Keratinocyte (primary cell): Measurements from ENCODE around the gene PABPC1L2B. TPM values are rescaled to one million over a fixed set of nuclear protein-coding genes. Genes with fewer than 3 reads are reported as not detected.
"Not testable (repeated sequence)": the region's sequence is repeated elsewhere in the genome, so short reads cannot be mapped to it uniquely, and the experiment has no call there.

Experiments
- DNase-seq: peaks from one replicate; pipeline ENCODE4 v3.0.0-alpha.2; 2011; ENCODE audit warnings: low read depth, missing footprints, low spot score
- FAIRE-seq: peaks from 2 replicates; lab custom pipeline; 2011; peaks lifted over from hg19 to GRCh38; lab: Jason Lieb, UNC
- H2AFZ ChIP-seq: 2 replicates; pipeline ENCODE4 v1.6.0; 2012; ENCODE audit warnings: low read length, control low read depth, inconsistent platforms; ENCODE audit not compliant: control insufficient read depth
- H3K27ac ChIP-seq: 2 replicates; pipeline ENCODE4 v1.5.1; 2011; ENCODE audit warnings: low read length; ENCODE audit not compliant: control insufficient read depth, insufficient read depth
- H3K27me3 ChIP-seq: 3 replicates; pipeline ENCODE4 v1.6.0; 2011; ENCODE audit warnings: low read length; ENCODE audit not compliant: control insufficient read depth, insufficient read depth; ENCODE audit errors: extremely low read depth
- H3K36me3 ChIP-seq, 2 experiments: 2 replicates in 1 of 2; 3 replicates in 1 of 2; pipeline ENCODE4 v1.5.1; 2011; ENCODE audit warnings: low read length in 2 of 2, mild to moderate bottlenecking in 1 of 2; ENCODE audit not compliant: control insufficient read depth in 2 of 2, insufficient read depth in 2 of 2; ENCODE audit errors: extremely low read depth in 1 of 2
- H3K4me1 ChIP-seq: 3 replicates; pipeline ENCODE4 v1.5.1; 2011; ENCODE audit warnings: low read length; ENCODE audit not compliant: control insufficient read depth, insufficient read depth; ENCODE audit errors: extremely low read depth
- H3K4me2 ChIP-seq: 3 replicates; pipeline ENCODE4 v1.6.0; 2011; ENCODE audit warnings: low read depth, low read length; ENCODE audit not compliant: control insufficient read depth, insufficient read depth; ENCODE audit errors: extremely low read depth
- H3K4me3 ChIP-seq, 3 experiments: fragments of 200-600 bp in 1 of 3; sonication (generic) in 1 of 3; 2 replicates in 2 of 3; 3 replicates in 1 of 3; pipeline ENCODE4 v1.5.1; 2011 to 2016; ENCODE audit warnings: low read length in 3 of 3, mild to moderate bottlenecking in 3 of 3, control low read depth in 2 of 3, inconsistent platforms in 1 of 3, low read depth in 1 of 3, mixed read lengths in 1 of 3, mixed run types in 1 of 3, moderate library complexity in 1 of 3; ENCODE audit not compliant: control insufficient read depth in 2 of 3, insufficient read depth in 2 of 3; ENCODE audit errors: extremely low read depth in 1 of 3
- H3K79me2 ChIP-seq: 2 replicates; pipeline ENCODE4 v1.6.0; 2012; ENCODE audit warnings: low read length; ENCODE audit not compliant: control insufficient read depth, insufficient read depth
- H3K9ac ChIP-seq: 3 replicates; pipeline ENCODE4 v1.6.0; 2011; ENCODE audit warnings: low read length; ENCODE audit not compliant: control insufficient read depth, insufficient read depth; ENCODE audit errors: extremely low read depth
- H3K9me1 ChIP-seq: 3 replicates; pipeline ENCODE4 v1.6.0; 2011; ENCODE audit warnings: low read length; ENCODE audit not compliant: control insufficient read depth, insufficient read depth; ENCODE audit errors: extremely low read depth
- H3K9me3 ChIP-seq: 2 replicates; pipeline ENCODE4 v1.5.1; 2012; ENCODE audit warnings: low read depth, low read length; ENCODE audit not compliant: control insufficient read depth
- H4K20me1 ChIP-seq: 3 replicates; pipeline ENCODE4 v1.6.0; 2011; ENCODE audit warnings: low read length; ENCODE audit not compliant: control insufficient read depth, insufficient read depth; ENCODE audit errors: extremely low read depth
- CTCF ChIP-seq, 3 experiments: IDR thresholded peaks in 1 of 3; conservative IDR thresholded peaks in 1 of 3; optimal IDR thresholded peaks in 1 of 3; 2 replicates in 2 of 3; 3 replicates in 1 of 3; pipeline versions ENCODE3 to v1.5.1; 2011; ENCODE audit warnings: low read length in 3 of 3, mild to moderate bottlenecking in 3 of 3, moderate library complexity in 2 of 3, control low read depth in 1 of 3, inconsistent platforms in 1 of 3; ENCODE audit not compliant: insufficient read depth in 2 of 3; ENCODE audit errors: extremely low read depth in 1 of 3
- EZH2 ChIP-seq: IDR thresholded peaks from one replicate; pipeline ENCODE4 v1.6.1; 2012; ENCODE audit warnings: inconsistent platforms, mild to moderate bottlenecking, low read length, moderate library complexity
- dilution Hi-C: fragments of 300-500 bp; cut with MboI; formaldehyde crosslinking; loops from one replicate; pipeline ENCODE4 v1.7.0; 2020; ENCODE audit warnings: low sequenced_read_pairs; ENCODE audit not compliant: extremely low pct_ligation_motif_present
- polyA plus RNA-seq, 5 experiments: library from polyadenylated mRNA; depleted of rRNA in 3 of 5; stranded (reverse) in 3 of 5; stranded (forward) in 1 of 5; unstranded in 1 of 5; fragments of >200 nt; gene quantifications; 1 replicate in 1 of 5; 2 replicates in 3 of 5; 3 replicates in 1 of 5; pipeline versions ENCODE4 v1.2.1 to v1.2.3, GENCODE V29; 2011 to 2012; ENCODE audit warnings: missing spikeins in 2 of 5, low read depth in 1 of 5, low replicate concordance in 1 of 5

The PABPC1L2B gene
- polyA plus RNA-seq, 1 donor (not counting 4 experiments of a cell fraction or from before 2014, with no cell fraction given) = not detected

GRCh38 chrX:73004032-73004431 is 1.3 kb downstream of the PABPC1L2B start:
- FAIRE-seq, H3K4me1 ChIP-seq, DNase-seq, H4K20me1 ChIP-seq, H3K36me3 ChIP-seq, H2AFZ ChIP-seq, H3K9ac ChIP-seq, H3K4me2 ChIP-seq, H3K27ac ChIP-seq, dilution Hi-C loops, H3K27me3 ChIP-seq, H3K9me1 ChIP-seq, H3K9me3 ChIP-seq, H3K79me2 ChIP-seq, H3K4me3 ChIP-seq: not testable (repeated sequence)

GRCh38 chrX:73021361-73022092 is 18.8 kb downstream of the PABPC1L2B start:
- H3K27ac ChIP-seq = no peak overlapping the region
- TF ChIP-seq CTCF (optimal IDR thresholded peaks at IDR 0.05 in 1 of 3, IDR thresholded peaks at IDR 0.05 in 1 of 3, conservative IDR thresholded peaks at IDR 0.05 in 1 of 3; ENCODE audit: extremely low read depth in 1 of 3, insufficient read depth in 2 of 3, low read length in 3 of 3) (no peak), EZH2 (no peak)
- H3K27me3 ChIP-seq = no peaks in the 10 kb centered on the region
- no peaks in the 10 kb centered on the region for H3K9me3 ChIP-seq
- no peaks in the 10 kb centered on the region for H3K9me1 ChIP-seq
- FAIRE-seq = no peak
- no peak overlapping the region for H3K9ac ChIP-seq
- no peaks in the 10 kb centered on the region for H3K4me1 ChIP-seq
- no peaks in the 10 kb centered on the region for H3K79me2 ChIP-seq
- no peak overlapping the region for H2AFZ ChIP-seq
- dilution Hi-C loops = no loop called here
- H3K4me3 ChIP-seq = no peak overlapping the region
- no peak overlapping the region for H3K4me2 ChIP-seq
- no peak for DNase-seq
- no peaks in the 10 kb centered on the region for H4K20me1 ChIP-seq
- no peaks in the 10 kb centered on the region for H3K36me3 ChIP-seq

GRCh38 chrX:73022093-73022445 is 19.3 kb downstream of the PABPC1L2B start:
- H3K4me3 ChIP-seq, H3K79me2 ChIP-seq, H3K27ac ChIP-seq, FAIRE-seq, H3K4me2 ChIP-seq, H3K36me3 ChIP-seq, H3K27me3 ChIP-seq, dilution Hi-C loops, H3K9ac ChIP-seq, H3K4me1 ChIP-seq, DNase-seq, H3K9me1 ChIP-seq, H2AFZ ChIP-seq, H4K20me1 ChIP-seq, H3K9me3 ChIP-seq: not testable (repeated sequence)
